Omental fat pad (tissue), 4 donors: ENCODE measurements around the gene ANKRD52. TPM values are rescaled to one million over a fixed set of nuclear protein-coding genes. Genes with fewer than 3 reads are reported as not detected.
A peak's percentile ranks its signal among the peaks of the same experiment; 100 is the strongest.

Experiments used
- ATAC-seq: fragments of 150-250 bp; one replicate; pipeline ENCODE4 v1.9.1; 2016; ENCODE audit warnings: mild to moderate bottlenecking, moderate library complexity; ENCODE audit not compliant: low FRiP score
- DNase-seq: peaks from one replicate; pipeline ENCODE4 v3.0.0-alpha.2; 2019; ENCODE audit warnings: low spot score
- total RNA-seq, 4 donors: library from RNA; depleted of rRNA; stranded (reverse); fragments of >200 nt; gene quantifications; one replicate each; pipeline ENCODE4 v1.1.0, GENCODE V29; 2016
- TF ChIP-seq, protein P1 (sequence below), 3 donors: fragments of 450-650 bp; IDR thresholded peaks; one replicate each; pipeline ENCODE4 v1.5.1; 2016 to 2017; ENCODE audit warnings: antibody characterized with exemption in 3 of 3, mild to moderate bottlenecking in 3 of 3, moderate library complexity in 2 of 3

The ANKRD52 gene
- total RNA-seq, 4 donors from 2014 or later, result 13.6 to 19.2 (median 16.8) TPM

DNA sequence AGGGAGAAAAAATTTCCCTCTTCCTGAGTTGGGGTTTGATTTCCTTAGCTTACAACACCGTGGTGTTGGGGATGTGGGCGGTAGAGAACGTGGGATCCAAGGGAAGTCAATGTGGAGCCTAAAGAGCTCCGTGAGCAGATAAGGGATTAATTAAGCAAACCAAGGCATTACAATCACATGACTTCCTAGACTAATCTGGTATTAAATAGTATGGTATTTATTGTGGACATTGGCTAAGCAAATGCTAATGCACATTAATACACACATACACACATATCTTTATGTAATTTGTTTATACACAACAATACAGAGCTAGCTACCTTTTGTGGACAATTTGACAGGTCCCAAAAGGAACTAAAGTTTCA lies 35.7 kb downstream of the ANKRD52 start:
- TF ChIP-seq, protein P1, sequence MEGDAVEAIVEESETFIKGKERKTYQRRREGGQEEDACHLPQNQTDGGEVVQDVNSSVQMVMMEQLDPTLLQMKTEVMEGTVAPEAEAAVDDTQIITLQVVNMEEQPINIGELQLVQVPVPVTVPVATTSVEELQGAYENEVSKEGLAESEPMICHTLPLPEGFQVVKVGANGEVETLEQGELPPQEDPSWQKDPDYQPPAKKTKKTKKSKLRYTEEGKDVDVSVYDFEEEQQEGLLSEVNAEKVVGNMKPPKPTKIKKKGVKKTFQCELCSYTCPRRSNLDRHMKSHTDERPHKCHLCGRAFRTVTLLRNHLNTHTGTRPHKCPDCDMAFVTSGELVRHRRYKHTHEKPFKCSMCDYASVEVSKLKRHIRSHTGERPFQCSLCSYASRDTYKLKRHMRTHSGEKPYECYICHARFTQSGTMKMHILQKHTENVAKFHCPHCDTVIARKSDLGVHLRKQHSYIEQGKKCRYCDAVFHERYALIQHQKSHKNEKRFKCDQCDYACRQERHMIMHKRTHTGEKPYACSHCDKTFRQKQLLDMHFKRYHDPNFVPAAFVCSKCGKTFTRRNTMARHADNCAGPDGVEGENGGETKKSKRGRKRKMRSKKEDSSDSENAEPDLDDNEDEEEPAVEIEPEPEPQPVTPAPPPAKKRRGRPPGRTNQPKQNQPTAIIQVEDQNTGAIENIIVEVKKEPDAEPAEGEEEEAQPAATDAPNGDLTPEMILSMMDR (IDR thresholded peaks at IDR 0.05), result no peak
- ATAC-seq (no peak), DNase-seq (no peak)

DNA sequence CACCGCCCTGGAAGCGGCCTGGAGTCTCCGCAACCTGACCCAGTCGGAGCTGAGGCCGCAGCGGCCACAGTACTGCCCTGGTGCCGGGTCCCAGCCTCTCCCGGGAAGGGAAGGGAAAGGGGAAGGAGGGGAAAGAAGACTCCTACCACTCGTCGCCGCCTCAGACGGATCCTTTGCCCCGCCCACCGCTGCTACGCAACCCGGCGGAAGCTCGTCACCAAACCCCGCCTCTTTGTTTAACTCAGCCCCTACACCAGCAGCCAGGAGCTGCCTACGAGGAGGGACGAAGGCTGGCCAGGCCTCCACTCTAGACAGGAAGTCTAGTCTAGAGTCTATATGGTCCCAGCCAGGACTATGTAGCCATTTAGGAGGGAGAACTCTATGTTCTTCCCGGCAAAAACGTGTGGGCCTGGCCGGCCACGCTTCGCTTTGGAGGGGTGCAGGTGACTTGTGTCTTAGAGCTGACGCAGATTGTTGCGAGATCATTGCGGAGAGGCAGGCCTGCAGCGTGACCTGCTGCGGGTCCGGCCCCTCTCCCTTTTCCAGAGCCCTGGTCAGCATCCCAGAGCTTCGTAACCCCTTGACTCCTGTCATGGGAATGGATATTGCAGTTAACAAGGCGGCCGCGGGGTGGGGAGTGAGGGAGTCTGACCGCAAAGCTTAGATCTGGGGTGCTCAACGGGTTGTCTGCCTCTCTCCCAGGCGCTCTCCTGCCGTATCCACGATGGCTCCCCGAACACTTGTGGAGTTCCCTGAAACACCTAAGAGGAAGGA lies 36.2 kb downstream of the ANKRD52 start, which contains the start of gene RNF41:
Gene RNF41, minus strand, starts transcription at position 166 of the 774 bp plus-strand sequence. CDS start 7,875 bp downstream, outside the sequence.
- TF ChIP-seq, protein P1 (IDR thresholded peaks at IDR 0.05), result no peak
- DNase-seq, result peak; percentile 95
- peak; percentile 85 for ATAC-seq

DNA sequence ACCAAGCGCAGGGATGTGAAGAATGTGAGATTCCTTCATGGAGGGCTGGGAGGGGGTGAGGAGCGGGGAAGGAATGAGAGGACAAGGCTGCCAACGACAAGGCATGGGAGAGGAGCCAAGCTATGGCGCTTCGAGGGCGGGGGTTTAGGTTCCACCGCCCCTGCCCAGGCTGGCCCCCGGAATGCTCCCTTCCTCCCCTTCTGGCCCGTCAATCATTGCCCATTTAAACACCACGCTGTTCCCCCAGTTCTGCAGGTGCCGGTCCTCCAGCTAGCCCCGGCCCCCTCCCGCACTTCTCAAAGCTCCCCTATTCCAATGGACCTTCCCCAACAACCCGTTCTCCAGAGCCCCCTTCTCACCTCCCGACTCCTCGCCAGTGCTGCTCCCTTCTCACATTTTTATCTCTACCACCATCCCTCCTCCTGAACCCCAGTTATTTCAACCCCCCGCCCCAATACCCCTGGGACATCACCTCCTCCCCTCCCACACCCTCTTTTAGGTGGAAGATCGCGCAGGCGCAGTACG lies 36.9 kb downstream of the ANKRD52 start:
- ATAC-seq (peak; percentile 31), DNase-seq (no peak)

DNA sequence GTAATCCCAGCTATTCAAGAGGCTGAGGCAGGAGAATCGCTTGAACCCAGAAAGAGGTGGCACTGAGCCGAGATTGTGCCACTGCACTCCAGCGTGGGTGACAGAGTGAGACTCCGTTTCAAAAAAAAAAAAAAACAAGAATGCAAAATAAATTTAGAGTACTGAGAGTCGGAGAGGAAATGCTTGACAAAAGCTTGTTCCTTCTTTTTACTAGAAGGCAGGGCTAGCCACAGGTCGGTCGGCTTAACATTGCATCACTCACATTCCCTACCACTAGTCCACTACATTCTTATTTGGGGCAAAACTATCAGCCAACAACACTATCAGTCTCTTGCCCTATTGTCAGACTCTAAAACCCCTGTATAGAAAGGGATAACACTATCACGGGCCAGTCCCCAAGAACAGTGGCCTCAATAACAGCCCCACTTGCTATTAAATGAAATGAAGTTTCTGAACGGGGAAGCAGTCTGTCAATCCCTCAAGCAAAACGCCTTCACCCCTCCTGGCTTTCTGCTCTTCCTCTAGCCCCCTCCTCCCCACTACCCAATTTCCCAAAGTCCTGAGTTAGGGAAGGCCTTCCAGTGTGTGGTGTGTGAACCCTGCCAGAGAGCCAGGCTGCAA lies 37.5 kb downstream of the ANKRD52 start:
- TF ChIP-seq, protein P1 (IDR thresholded peaks at IDR 0.05), result no peak
- DNase-seq, result no peak
- ATAC-seq, result no peak

More for the DNA sequence above, 36.9 kb downstream of the ANKRD52 start:
- TF ChIP-seq, protein P1 (IDR thresholded peaks at IDR 0.05), result no peak

DNA sequence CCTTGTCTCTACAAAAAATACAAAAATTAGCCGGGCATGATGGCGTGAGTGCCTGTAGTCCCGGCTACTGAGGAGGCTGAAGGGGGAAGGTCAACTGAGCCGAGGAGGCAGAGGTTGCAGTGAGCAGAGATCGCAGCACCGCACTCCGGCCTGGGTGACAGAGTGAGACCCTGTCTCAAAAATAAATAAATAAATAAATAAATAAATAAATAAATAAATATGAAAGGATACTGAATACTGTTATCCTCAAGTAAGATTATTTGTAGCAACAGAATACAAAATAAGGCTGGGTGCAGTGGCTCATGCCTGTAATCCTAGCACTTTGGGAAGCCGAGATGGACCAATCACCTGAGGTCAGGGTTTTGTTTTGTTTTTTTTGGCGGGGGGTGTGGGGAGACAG lies 38.3 kb downstream of the ANKRD52 start:
- TF ChIP-seq, protein P1 (IDR thresholded peaks at IDR 0.05), result no peak
- no peak for DNase-seq
- ATAC-seq, result no peak

DNA sequence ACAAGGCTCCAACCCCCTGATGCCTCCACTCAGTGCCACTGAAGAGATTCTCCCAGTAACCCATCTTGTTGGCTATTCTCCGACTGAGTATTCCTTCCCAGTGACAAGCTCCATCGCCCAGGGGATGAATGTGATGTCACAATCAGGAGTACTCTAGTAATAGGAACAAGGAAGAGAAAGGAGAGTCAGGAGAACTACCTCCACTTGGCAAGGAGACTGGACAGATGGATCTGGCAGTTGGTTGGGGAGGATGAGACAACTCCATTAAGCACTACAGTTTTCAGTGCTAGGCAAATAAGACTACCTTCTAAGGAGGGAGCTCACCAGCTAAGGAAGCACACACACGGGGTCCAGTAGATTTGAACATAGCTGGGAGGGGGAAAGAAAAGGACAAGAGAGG lies 41.7 kb downstream of the ANKRD52 start:
- TF ChIP-seq, protein P1 (IDR thresholded peaks at IDR 0.05), result no peak
- no peak for ATAC-seq
- DNase-seq, result no peak
